Kidney (tissue), 14 donors: ENCODE data around the gene PDLIM5. TPM values are rescaled to one million over a fixed set of nuclear protein-coding genes. Genes with fewer than 3 reads are reported as not detected.

Experiments used
- DNase-seq, 5 donors: peaks; one replicate each; pipeline ENCODE4 v3.0.0-alpha.2; 2013 to 2020
- FAIRE-seq: peaks from 2 replicates; lab custom pipeline; 2012; peaks lifted over from hg19 to GRCh38; lab: Jason Lieb, UNC
- H3K27ac ChIP-seq, 2 donors: one replicate each; pipeline ENCODE4 v1.7.0; 2013; ENCODE audit warnings: low read depth in 2 of 2, low read length in 2 of 2, inconsistent platforms in 1 of 2
- H3K27me3 ChIP-seq: one replicate; pipeline ENCODE4 v1.7.1; 2013; ENCODE audit warnings: low read length, inconsistent platforms; ENCODE audit not compliant: control insufficient read depth, insufficient read depth
- H3K36me3 ChIP-seq, 3 donors: one replicate each; pipeline versions ENCODE4 v1.7.0 to v1.7.1; 2013; ENCODE audit warnings: low read length in 3 of 3, control low read depth in 1 of 3, inconsistent platforms in 1 of 3; ENCODE audit not compliant: insufficient read depth in 3 of 3, control insufficient read depth in 2 of 3
- H3K4me1 ChIP-seq, 3 donors: one replicate each; pipeline versions ENCODE4 v1.7.0 to v1.7.1; 2013; ENCODE audit warnings: low read length in 3 of 3, inconsistent platforms in 1 of 3, low read depth in 1 of 3; ENCODE audit not compliant: control insufficient read depth in 2 of 3, insufficient read depth in 2 of 3
- H3K4me3 ChIP-seq, 3 donors: one replicate each; pipeline versions ENCODE4 v1.7.0 to v1.8.1; 2013; ENCODE audit warnings: low read length in 3 of 3, control low read depth in 1 of 3, inconsistent platforms in 1 of 3
- H3K9ac ChIP-seq, 3 donors: one replicate each; pipeline versions ENCODE4 v1.7.0 to v1.7.1; 2013; ENCODE audit warnings: low read length in 3 of 3, control low read depth in 1 of 3, inconsistent platforms in 1 of 3
- H3K9me3 ChIP-seq, 3 donors: one replicate each; pipeline versions ENCODE4 v1.7.0 to v1.7.1; 2013; ENCODE audit warnings: low read length in 3 of 3, control low read depth in 1 of 3, inconsistent platforms in 1 of 3; ENCODE audit not compliant: control insufficient read depth in 2 of 3, insufficient read depth in 1 of 3
- intact Hi-C: fragments of 100-400 bp; cut with DNase I; formaldehyde crosslinking; loops from one replicate; pipeline ENCODE4 v1.11.1; 2022
- polyA plus RNA-seq: library from polyadenylated mRNA; stranded (reverse); fragments of 350-450 nt; fragmentation: Illumina TruSeq; extraction: RNeasy Lipid Tissue Mini Kit (QIAGEN cat#74804); gene quantifications from one replicate; pipeline ENCODE4 v1.2.3, GENCODE V29; 2014; ENCODE audit warnings: low read depth, low replicate concordance; ENCODE audit not compliant: insufficient read depth
- total RNA-seq: library from RNA; stranded (reverse); fragmentation: NEBNext Ultra II Directional; extraction: Animal tissue kit (Norgen Biotek cat#: 25700); gene quantifications from one replicate; pipeline ENCODE4 v1.2.1, GENCODE V29; 2021
- TF ChIP-seq, protein P1 (sequence below): IDR thresholded peaks from 3 replicates; pipeline ENCODE4 v1.5.1; 2012; ENCODE audit warnings: mild to moderate bottlenecking, moderate library complexity, borderline replicate concordance; ENCODE audit not compliant: insufficient read depth; ENCODE audit errors: extremely low read depth
- donor health status: control.
- donor health status: control.
- donor health status: control.
- donor health status: control.
- donor health status: control.
- donor health status: DM: yes; HTN: yes; CAD: no.
- donor health status: Normal renal cell carcinoma (clear cell type).

PDLIM5 gene
- total and polyA plus RNA-seq, 2 donors from 2014 or later = 24.3 to 167 TPM

DNA sequence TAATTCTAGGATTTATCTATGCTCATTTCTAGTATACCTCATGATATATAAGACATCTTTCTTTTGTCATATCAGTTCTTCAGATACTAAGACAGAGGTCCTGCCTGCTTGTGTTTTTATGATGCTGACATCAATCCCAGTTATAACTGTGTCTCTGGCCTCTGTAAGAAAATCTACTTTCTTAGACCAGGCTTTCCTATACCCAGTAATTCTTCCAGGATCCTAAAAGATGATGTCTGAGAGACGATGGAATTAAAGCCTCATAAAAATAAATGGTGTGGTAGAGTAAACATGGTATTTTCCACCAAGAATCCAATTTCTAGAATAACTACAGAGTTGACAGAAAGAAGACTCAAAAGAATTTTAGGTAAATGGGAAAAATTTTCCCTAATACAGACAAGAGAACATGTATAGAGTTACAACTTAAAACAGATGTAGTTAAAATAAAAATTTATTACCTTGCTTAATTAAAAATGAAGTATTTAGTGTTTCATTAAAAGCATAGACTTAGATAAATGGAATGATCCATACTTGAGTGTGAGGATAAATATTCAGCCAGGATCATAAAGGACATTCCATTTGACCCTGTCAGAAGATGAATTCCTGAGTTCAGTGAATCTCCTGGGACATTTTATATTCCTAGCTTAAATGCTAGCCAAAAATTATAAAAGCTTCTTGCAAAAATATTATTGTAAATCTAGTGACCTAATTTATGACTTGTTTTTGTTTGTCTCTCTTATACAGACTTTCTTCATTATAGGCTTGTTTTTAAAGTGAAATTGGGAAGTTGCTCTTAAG is 137.4 kb downstream of the PDLIM5 start:
- Histone ChIP-seq H3K27me3 (no peaks in the 10 kb centered on the region), H3K4me3 (no peak overlapping the region), H3K27ac (no peak overlapping the region), H3K36me3 (peaks cover 0 to 2% (median 0%) of the 10 kb centered on the region in 3 donors), H3K4me1 (no peaks in the 10 kb centered on the region), H3K9ac (no peak overlapping the region), H3K9me3 (no peaks in the 10 kb centered on the region)
- intact Hi-C loops = no loop called here
- TF ChIP-seq, protein P1, sequence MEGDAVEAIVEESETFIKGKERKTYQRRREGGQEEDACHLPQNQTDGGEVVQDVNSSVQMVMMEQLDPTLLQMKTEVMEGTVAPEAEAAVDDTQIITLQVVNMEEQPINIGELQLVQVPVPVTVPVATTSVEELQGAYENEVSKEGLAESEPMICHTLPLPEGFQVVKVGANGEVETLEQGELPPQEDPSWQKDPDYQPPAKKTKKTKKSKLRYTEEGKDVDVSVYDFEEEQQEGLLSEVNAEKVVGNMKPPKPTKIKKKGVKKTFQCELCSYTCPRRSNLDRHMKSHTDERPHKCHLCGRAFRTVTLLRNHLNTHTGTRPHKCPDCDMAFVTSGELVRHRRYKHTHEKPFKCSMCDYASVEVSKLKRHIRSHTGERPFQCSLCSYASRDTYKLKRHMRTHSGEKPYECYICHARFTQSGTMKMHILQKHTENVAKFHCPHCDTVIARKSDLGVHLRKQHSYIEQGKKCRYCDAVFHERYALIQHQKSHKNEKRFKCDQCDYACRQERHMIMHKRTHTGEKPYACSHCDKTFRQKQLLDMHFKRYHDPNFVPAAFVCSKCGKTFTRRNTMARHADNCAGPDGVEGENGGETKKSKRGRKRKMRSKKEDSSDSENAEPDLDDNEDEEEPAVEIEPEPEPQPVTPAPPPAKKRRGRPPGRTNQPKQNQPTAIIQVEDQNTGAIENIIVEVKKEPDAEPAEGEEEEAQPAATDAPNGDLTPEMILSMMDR = no peak
- FAIRE-seq (peak; percentile 57), DNase-seq (peak in 2 of 5 donors; percentile 45 to 66)

DNA sequence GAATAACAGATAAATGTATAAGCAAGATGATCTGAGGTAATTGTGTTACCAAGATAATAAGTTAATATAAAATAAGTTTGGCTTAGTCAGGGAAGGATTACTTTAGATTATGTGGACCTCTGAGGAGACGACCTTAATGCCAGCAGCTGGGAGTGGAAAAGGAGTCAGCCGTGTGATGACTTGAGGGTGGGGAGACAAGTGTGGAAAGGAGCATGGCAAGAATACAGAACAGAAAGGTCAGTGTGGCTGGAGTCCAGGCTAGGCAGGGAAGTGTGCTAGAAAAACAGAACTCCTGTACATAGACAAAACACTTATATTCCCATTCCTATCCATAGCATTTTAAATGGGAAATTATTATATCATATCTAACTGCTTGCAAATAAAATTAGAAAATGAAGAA is 138.8 kb downstream of the PDLIM5 start:
- TF ChIP-seq, protein P1 = no peak
- H3K4me1 ChIP-seq = no peaks in the 10 kb centered on the region
- DNase-seq (no peak), FAIRE-seq (no peak)
- no peak overlapping the region for H3K27ac ChIP-seq
- no peak overlapping the region for H3K4me3 ChIP-seq
- no peaks in the 10 kb centered on the region for H3K27me3 ChIP-seq
- intact Hi-C loops = no loop called here
- peaks cover 0 to under 1% (median 0%) of the 10 kb centered on the region in 3 donors for H3K36me3 ChIP-seq
- H3K9ac ChIP-seq = no peak overlapping the region
- no peaks in the 10 kb centered on the region for H3K9me3 ChIP-seq

DNA sequence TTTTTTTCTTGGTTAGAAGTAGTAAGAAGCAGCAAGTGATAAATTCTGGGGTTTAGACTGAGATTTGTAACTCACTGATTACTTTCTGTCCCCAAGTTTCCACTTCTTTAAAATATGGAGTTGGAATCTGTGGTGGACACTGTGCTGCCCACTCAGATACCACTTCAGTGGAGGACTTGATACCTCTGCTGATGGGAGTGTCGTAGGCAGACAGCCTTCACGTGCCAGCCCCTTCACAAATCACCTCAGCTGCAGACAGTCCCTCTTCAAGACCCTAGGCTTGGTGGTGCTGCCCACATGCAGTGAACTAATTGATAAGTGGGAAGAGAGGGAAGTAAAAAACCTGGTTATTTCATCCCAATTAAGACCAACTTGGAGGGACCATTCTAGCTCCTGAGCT is 139.5 kb downstream of the PDLIM5 start:
- no peak for FAIRE-seq
- no peak for DNase-seq

More for the DNA sequence above, 139.5 kb downstream of the PDLIM5 start:
- intact Hi-C loops = no loop called here
- H3K9ac ChIP-seq = no peak overlapping the region
- TF ChIP-seq, protein P1 = no peak
- no peaks in the 10 kb centered on the region for H3K27me3 ChIP-seq
- H3K4me3 ChIP-seq = no peak overlapping the region
- H3K9me3 ChIP-seq = no peaks in the 10 kb centered on the region
- H3K4me1 ChIP-seq = no peaks in the 10 kb centered on the region
- H3K36me3 ChIP-seq = no peaks in the 10 kb centered on the region
- no peak overlapping the region for H3K27ac ChIP-seq
